Epithelial cell of proximal tubule (primary cell): ENCODE data around the gene ZDHHC8. TPM values are rescaled to one million over a fixed set of nuclear protein-coding genes. Genes with fewer than 3 reads are reported as not detected.

Experiments used
- DNase-seq: peaks from one replicate; pipeline ENCODE4 v3.0.0-alpha.2; 2011; ENCODE audit warnings: low read depth
- H3K4me3 ChIP-seq: 2 replicates; pipeline ENCODE4 v1.5.1; 2011; ENCODE audit warnings: low read depth, mild to moderate bottlenecking, low read length
- total RNA-seq: library from RNA; depleted of rRNA; stranded (reverse); fragments of >200 nt; gene quantifications from 2 replicates; pipeline ENCODE4 v1.2.3, GENCODE V29; 2015
- TF ChIP-seq, protein P1 (sequence below): conservative IDR thresholded peaks from 2 replicates; pipeline ENCODE4 v1.5.1; 2012; ENCODE audit warnings: low read depth, mild to moderate bottlenecking, low read length

ZDHHC8 gene
- total RNA-seq, 1 donor from 2014 or later, result 37.8 TPM

DNA sequence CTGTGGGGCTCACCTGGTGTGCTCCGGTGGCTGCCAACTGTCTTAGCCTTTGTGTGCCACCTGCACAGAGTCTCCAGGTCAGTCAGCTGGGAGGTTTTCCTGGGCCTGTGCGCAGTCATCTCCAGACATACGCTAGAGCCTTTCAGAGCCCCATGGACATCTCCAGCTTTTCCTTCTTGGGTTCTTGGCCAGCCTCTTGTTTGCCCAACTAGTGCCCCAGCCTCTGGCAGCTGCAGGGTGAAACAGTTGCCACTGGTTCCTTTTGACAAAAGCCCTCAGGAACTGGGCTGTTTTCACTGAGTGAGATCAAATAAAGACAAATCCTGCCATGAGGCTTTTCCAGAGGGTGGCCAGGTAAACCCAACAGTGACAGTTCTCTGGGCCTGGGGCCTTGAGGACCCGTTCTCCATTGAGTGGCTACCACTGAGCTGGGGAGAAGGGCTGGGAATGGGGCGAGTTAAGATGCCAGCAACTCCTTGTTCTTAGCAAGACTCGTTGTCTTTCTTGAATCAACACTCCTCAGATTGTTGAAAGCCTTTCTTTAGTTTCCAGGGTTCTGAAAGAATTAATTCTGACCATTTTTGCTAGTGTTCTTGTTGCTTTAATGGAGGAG is 32.4 kb upstream of the ZDHHC8 start:
- DNase-seq, result no peak
- no peak overlapping the region for H3K4me3 ChIP-seq
- TF ChIP-seq, protein P1, sequence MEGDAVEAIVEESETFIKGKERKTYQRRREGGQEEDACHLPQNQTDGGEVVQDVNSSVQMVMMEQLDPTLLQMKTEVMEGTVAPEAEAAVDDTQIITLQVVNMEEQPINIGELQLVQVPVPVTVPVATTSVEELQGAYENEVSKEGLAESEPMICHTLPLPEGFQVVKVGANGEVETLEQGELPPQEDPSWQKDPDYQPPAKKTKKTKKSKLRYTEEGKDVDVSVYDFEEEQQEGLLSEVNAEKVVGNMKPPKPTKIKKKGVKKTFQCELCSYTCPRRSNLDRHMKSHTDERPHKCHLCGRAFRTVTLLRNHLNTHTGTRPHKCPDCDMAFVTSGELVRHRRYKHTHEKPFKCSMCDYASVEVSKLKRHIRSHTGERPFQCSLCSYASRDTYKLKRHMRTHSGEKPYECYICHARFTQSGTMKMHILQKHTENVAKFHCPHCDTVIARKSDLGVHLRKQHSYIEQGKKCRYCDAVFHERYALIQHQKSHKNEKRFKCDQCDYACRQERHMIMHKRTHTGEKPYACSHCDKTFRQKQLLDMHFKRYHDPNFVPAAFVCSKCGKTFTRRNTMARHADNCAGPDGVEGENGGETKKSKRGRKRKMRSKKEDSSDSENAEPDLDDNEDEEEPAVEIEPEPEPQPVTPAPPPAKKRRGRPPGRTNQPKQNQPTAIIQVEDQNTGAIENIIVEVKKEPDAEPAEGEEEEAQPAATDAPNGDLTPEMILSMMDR, result no peak

DNA sequence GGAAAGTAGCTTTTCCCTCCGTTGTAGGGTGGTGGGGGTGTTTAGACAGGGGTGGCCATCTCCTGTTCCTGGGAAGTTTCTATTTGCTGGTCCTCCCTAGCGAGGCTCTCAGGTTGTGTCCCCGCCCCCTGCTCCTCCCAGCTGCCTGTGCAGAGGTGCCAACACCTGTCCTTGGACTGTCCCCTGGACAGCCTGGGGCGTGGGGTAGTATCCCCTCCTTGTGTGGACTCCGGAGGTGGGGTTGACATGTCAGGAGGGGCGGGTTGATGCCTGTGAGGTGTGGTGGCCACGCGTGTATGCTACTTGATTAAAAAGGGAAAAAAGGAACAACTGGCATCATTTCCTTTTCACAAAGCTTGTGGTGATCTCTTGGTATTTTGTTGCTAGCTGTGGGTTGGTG is 30.0 kb upstream of the ZDHHC8 start:
- TF ChIP-seq, protein P1, result no peak
- no peak for DNase-seq
- no peak overlapping the region for H3K4me3 ChIP-seq

DNA sequence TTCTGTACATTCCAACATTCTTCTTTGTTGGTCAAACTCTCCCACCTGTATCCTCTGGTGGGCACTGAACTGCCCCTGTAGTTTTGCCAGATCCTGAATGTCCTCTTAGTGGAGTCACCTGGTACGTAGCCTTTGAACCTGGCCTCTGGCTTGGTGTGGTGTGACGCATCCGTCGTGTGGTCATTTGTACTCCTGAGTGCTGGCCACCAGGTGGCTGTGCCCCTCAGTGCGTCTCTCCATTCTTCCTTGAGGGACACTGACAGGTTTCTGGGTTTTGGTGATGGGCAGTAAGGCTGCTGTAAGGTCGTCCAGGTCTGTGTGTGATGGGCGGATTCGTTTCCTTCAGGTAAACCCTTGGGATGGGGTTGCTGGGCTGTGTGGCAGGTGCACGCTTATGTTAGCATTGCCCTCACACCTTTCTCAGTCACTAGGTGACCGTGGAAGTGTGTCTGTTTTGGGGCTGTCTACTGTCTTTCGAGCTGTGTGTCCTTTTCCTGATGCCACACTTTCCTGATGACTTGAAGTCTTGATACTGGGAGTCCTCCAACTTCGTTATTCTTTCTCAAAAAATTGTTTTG is 29.3 kb upstream of the ZDHHC8 start:
- TF ChIP-seq, protein P1, result peak; percentile 28
- no peak for DNase-seq
- H3K4me3 ChIP-seq, result no peak overlapping the region

DNA sequence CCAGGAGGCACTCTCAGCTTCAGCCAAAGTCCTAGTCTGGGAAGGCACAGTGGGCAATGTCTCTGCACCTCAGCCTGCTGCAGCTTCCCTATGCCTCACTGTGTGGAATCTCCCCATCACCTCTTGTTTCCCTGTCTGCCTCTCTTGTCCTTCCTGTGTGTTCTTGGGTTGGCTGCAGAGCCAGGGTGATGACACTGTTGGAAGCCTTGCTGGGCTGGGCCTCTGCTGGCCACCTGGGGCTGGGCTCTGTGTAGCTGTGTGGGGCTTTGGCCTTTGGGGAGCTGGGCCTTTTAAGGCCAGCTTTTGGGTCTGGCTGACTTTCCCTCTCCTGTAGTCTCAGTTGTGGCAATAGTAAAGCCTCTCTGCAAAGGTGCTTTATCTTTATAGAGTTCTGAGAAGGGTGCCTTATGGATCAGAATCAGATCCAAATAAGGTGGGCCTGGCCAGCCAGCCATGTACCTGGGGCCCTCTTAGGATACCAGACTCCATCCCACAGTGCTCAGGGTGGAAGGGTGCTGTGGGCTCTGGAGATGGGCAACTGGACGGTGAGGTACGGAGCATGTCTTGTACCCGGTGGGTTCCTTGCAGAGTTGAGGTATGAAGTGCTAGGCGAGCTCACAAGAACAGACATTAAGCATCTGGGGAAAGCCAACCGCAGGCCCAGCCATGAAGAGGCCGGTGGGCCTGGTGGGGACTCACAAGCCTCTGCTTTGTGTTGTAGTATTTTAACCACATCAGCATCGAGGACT is 26.0 kb upstream of the ZDHHC8 start:
- TF ChIP-seq, protein P1, result no peak
- no peak overlapping the region for H3K4me3 ChIP-seq
- no peak for DNase-seq

DNA sequence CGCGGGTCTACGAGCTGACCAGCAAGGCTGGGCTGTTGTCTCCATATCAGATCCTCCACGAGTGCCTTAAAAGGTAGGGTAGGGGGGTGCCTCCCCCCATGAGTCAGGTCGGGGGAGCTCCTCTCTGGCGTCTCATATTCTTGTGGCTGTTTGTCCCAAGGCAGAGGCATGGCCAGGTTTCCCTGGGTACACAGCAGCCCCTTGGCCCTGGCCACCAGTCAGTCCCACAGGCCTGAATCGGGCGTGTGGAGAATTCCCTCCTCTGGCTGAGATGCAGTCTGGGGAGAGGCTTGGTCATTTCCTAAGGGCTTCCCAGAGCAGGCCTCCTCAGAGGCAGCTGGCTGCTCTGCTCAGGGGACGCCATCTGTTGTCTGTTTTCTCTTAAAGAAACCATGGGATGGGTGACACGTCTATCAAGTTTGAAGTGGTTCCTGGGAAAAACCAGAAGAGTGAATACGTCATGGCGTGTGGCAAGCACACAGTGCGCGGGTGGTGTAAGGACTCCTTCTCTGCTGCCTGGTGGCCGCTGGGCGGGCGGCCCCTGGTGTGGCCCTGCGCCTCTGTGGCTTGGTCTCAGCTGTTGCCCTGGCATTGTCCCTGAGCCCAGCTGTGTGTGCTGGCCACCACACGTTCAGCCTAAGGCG is 25.3 kb upstream of the ZDHHC8 start:
- TF ChIP-seq, protein P1, result no peak
- H3K4me3 ChIP-seq, result no peak overlapping the region
- no peak for DNase-seq

DNA sequence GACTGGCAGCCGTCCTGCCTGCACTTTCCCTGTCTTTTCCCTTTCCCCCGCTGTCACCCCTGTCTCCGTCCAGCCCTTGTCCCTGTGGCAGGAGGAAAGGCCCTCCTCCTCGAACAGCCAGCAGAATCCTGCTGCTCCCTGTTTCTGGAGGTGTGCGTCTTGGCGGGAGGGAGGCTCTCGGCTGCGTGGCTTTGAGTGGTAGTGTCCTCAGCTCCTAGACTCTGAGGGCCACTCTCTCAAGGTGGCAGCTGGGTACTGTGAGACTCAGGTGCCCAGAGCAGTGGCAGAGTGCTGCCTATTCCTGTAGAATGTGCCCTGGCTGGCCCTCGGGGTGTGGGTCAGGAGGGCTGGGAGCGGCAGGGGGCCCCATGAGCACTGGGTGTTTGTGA is 24.8 kb upstream of the ZDHHC8 start:
- DNase-seq, result no peak
- no peak overlapping the region for H3K4me3 ChIP-seq
- TF ChIP-seq, protein P1, result no peak
